ENCODE measurements around the gene ORC2.
"Not testable (repeated sequence)": the region's sequence is repeated elsewhere in the genome, so short reads cannot be mapped to it uniquely, and the experiment has no call there.

The ORC2 gene

DNA sequence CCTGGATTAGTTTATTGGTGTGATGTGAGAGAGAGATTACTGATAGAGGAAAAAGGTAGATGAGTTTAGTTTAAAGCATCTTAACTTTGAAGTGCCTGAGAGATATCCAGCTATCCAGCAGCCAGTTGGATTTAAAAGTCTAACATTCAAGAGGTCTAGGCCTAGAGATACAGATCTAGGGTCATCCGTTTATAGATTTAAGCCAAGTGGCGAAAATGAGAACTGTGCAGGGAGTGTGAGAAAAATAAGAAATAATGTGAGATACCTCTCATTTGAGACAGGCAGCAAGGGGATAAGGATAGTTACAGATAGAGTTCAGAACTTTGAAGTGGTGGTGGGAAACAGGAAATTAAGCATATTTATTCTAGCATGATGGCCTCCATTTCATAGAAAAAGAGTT lies 5.3 kb upstream of the ORC2 start:
- Histone ChIP-seq H3K36me3 (no peaks in the 10 kb centered on the region; the same call in 1 of the 2 replicates), H3K9me3 (ENCODE audit: severe bottlenecking) (no peaks in the 10 kb centered on the region), H3K4me3 (ENCODE audit: low read depth, low read length) (no peak overlapping the region), H3K27me3 (ENCODE audit: insufficient read depth, low read depth, severe bottlenecking) (no peaks in the 10 kb centered on the region), H3K27ac (no peak overlapping the region)
- no peak for DNase-seq
- TF ChIP-seq, protein P1, sequence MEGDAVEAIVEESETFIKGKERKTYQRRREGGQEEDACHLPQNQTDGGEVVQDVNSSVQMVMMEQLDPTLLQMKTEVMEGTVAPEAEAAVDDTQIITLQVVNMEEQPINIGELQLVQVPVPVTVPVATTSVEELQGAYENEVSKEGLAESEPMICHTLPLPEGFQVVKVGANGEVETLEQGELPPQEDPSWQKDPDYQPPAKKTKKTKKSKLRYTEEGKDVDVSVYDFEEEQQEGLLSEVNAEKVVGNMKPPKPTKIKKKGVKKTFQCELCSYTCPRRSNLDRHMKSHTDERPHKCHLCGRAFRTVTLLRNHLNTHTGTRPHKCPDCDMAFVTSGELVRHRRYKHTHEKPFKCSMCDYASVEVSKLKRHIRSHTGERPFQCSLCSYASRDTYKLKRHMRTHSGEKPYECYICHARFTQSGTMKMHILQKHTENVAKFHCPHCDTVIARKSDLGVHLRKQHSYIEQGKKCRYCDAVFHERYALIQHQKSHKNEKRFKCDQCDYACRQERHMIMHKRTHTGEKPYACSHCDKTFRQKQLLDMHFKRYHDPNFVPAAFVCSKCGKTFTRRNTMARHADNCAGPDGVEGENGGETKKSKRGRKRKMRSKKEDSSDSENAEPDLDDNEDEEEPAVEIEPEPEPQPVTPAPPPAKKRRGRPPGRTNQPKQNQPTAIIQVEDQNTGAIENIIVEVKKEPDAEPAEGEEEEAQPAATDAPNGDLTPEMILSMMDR (IDR thresholded peaks at IDR 0.05; ENCODE audit: low read depth, low read length): no peak

DNA sequence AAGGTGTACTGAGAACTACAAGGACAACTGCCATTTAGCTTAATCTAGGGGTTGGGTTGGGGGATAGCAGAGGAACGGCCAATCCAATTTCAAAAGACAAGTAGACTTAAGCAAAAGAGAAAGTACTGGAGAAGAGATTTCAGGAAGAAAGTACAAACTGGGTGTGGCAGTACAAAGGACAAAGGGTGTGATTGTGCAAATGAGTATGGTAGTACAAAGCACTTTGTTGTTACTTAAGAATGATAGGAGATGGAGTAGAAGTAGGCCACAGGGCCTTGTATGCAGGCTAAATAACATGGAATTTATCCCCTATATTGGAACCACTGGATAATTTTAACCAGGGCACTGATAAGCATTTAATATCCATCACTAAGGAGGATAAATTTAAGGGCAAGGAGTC lies 4.7 kb upstream of the ORC2 start:
- Histone ChIP-seq H3K27ac (no peak overlapping the region), H3K4me3 (ENCODE audit: low read depth, low read length) (no peak overlapping the region), H3K9me3 (ENCODE audit: severe bottlenecking) (no peaks in the 10 kb centered on the region), H3K36me3 (no peaks in the 10 kb centered on the region; the same call in 1 of the 2 replicates), H3K27me3 (ENCODE audit: insufficient read depth, low read depth, severe bottlenecking) (no peaks in the 10 kb centered on the region)
- DNase-seq: no peak
- TF ChIP-seq, protein P1 (IDR thresholded peaks at IDR 0.05; ENCODE audit: low read depth, low read length): no peak

DNA sequence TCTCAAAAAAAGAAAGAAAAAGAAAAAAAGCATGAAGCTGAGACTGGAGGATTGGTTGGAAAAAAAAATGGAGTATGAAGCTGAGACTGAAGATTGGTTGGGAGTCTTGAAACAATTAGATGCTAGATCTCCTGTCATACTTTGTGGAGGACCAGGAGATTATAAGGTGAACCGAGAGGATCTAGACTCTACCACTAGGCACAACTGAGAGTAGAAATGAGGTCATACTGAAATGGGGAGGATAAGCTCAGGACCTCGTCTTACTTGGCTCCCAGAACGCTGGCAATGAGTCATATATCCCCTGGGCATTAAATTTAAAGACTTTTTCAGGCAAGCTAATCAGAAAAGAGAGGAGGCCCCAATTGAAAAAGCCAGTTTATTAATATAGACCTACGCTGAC lies 3.3 kb upstream of the ORC2 start:
- peaks cover 4% of the 10 kb centered on the region for H3K36me3 ChIP-seq
- H3K9me3 ChIP-seq (ENCODE audit: severe bottlenecking): no peaks in the 10 kb centered on the region
- TF ChIP-seq, protein P1 (IDR thresholded peaks at IDR 0.05; ENCODE audit: low read depth, low read length): no peak
- no peak overlapping the region for H3K27ac ChIP-seq
- no peak for DNase-seq
- H3K27me3 ChIP-seq (ENCODE audit: insufficient read depth, low read depth, severe bottlenecking): no peaks in the 10 kb centered on the region
- H3K4me3 ChIP-seq (ENCODE audit: low read depth, low read length): no peak overlapping the region

DNA sequence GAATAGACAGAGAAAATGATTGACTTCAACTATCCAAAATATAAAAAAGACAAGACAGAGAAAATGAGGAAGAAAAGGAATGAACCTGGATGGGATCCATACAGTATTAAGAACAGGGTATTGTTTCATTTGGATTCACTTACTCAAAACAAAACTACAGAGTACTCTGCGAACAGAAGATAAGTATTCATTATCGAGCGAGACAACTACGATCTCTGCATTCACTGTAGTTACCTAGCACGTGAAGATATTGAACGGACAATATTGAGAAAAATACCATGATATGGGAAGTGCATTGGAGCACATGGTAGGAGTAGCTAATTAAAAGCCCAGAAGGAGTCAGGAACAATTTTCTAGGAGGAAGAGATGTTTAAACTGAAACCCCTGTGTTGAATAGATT lies 1.0 kb upstream of the ORC2 start:
- no peak for DNase-seq
- no peaks in the 10 kb centered on the region for H3K27me3 ChIP-seq (ENCODE audit: insufficient read depth, low read depth, severe bottlenecking)
- H3K27ac ChIP-seq: peak overlapping the region; percentile 89; the same call in 1 of the 2 replicates
- H3K9me3 ChIP-seq (ENCODE audit: severe bottlenecking): no peaks in the 10 kb centered on the region
- peaks cover 7% of the 10 kb centered on the region for H3K36me3 ChIP-seq
- peak overlapping the region; percentile 74 for H3K4me3 ChIP-seq (ENCODE audit: low read depth, low read length)
- TF ChIP-seq, protein P1 (IDR thresholded peaks at IDR 0.05; ENCODE audit: low read depth, low read length): no peak

DNA sequence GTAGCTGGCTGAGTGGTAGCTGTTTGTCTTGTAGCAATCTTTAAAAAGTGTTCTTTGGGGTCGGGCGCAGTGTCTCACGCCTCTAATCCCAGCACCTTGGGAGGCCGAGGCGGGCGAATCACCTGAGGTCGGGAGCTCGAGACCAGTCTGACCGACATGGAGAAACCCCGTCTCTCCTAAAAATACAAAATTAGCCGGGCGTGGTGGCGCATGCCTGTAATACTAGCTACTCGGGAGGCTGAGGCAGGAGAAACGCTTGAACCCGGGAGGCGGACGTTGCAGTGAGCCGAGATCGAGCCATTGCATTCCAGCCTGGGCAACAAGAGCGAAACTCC lies 425 bp upstream of the ORC2 start:
- H3K9me3 ChIP-seq (ENCODE audit: severe bottlenecking); H3K36me3 ChIP-seq; H3K27me3 ChIP-seq (ENCODE audit: insufficient read depth, low read depth, severe bottlenecking); DNase-seq: not testable (repeated sequence)
- peak overlapping the region; percentile 74 for H3K4me3 ChIP-seq (ENCODE audit: low read depth, low read length)
- peak overlapping the region; percentile 89 for H3K27ac ChIP-seq

DNA sequence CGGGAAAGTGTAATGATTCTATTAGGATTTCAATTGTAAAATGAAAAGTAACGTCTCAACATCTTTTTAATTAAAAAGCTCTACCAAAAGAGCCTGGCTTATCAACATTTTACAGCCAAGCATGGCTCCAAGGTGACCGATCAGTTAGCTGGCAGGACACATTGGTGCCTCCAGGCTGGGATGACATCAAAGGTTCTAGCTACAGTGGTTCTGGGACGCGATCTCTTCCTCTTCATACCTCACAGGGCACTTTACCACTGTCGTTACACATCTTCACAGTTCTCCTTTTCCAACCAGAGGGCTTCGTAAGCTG lies 693 bp downstream of the ORC2 start:
- H3K9me3 ChIP-seq (ENCODE audit: severe bottlenecking): no peaks in the 10 kb centered on the region
- H3K27ac ChIP-seq: peak overlapping the region; percentile 89
- TF ChIP-seq, protein P1 (IDR thresholded peaks at IDR 0.05; ENCODE audit: low read depth, low read length): no peak

More for the DNA sequence above, 693 bp downstream of the ORC2 start:
- Histone ChIP-seq H3K4me3 (ENCODE audit: low read depth, low read length) (peak overlapping the region; percentile 74), H3K27me3 (ENCODE audit: insufficient read depth, low read depth, severe bottlenecking) (no peaks in the 10 kb centered on the region), H3K36me3 (peaks cover 12% of the 10 kb centered on the region)
- DNase-seq: no peak
